SIG-M5 (cell line): Measurements from ENCODE around the gene MAPK9.
"Not testable (repeated sequence)": the region's sequence is repeated elsewhere in the genome, so short reads cannot be mapped to it uniquely, and the experiment has no call there.

Experiments
- DNase-seq: peaks from one replicate; lab custom pipeline; 2025; lab: John Stamatoyannopoulos, UW

MAPK9 gene

GRCh38 chr5:180235077-180235476, 56.8 kb downstream of the MAPK9 start:
- no peak for DNase-seq

GRCh38 chr5:180234271-180234670, 57.6 kb downstream of the MAPK9 start:
- DNase-seq: no peak

- no peak for DNase-seq
These were observed 58.2 kb downstream of the MAPK9 start for GRCh38 chr5:180233729-180234128.

- DNase-seq: no peak
These were observed 61.9 kb downstream of the MAPK9 start for GRCh38 chr5:180230017-180230416.

- no peak for DNase-seq
These were observed 69.8 kb downstream of the MAPK9 start for GRCh38 chr5:180222056-180222455.

- DNase-seq: no peak
These were observed 74.1 kb downstream of the MAPK9 start for GRCh38 chr5:180217797-180218196.

- no peak for DNase-seq
These were observed 75.2 kb downstream of the MAPK9 start for GRCh38 chr5:180216646-180217171.

GRCh38 chr5:180215783-180216630, 75.9 kb downstream of the MAPK9 start:
- DNase-seq: no peak

- no peak for DNase-seq
These were observed 76.8 kb downstream of the MAPK9 start for GRCh38 chr5:180214870-180215770.

GRCh38 chr5:180213657-180214207, 78.2 kb downstream of the MAPK9 start:
- DNase-seq: no peak

GRCh38 chr5:180213256-180213600, 78.7 kb downstream of the MAPK9 start:
- no peak for DNase-seq

GRCh38 chr5:180212363-180213255, 79.3 kb downstream of the MAPK9 start:
- DNase-seq: no peak

- no peak for DNase-seq
These were observed 80.2 kb downstream of the MAPK9 start for GRCh38 chr5:180211761-180212035.

- DNase-seq: no peak
These were observed 80.7 kb downstream of the MAPK9 start for GRCh38 chr5:180210961-180211760.

GRCh38 chr5:180210077-180210476, 81.8 kb downstream of the MAPK9 start:
- not testable (repeated sequence) for DNase-seq

- DNase-seq: no peak
These were observed 82.7 kb downstream of the MAPK9 start, which contains the start of gene RASGEF1C for GRCh38 chr5:180209137-180209581. Gene RASGEF1C (minus strand): TSS chr5:180209211. CDS start chr5:180138052, 71,159 bp downstream.

- no peak for DNase-seq
These were observed 83.3 kb downstream of the MAPK9 start for GRCh38 chr5:180208435-180209081.

GRCh38 chr5:180208038-180208434, 83.8 kb downstream of the MAPK9 start:
- DNase-seq: no peak

- DNase-seq: no peak
These were observed 84.3 kb downstream of the MAPK9 start for GRCh38 chr5:180207593-180207992.

GRCh38 chr5:180206993-180207392, 84.9 kb downstream of the MAPK9 start:
- DNase-seq: no peak
